PC-9 (cell line): ENCODE results near the gene PSMD3.

Experiments
- EZH2 ChIP-seq: fragments of 200-600 bp; sonication (generic); IDR thresholded peaks from 2 replicates; pipeline ENCODE4 v1.8.0; 2017; ENCODE audit warnings: antibody characterized with exemption, low read depth
- TF ChIP-seq, protein P1 (sequence below): fragments of 200-600 bp; sonication (generic); conservative IDR thresholded peaks from 2 replicates; pipeline ENCODE4 v1.6.1; 2017; ENCODE audit warnings: mixed run types, antibody characterized with exemption, mild to moderate bottlenecking, moderate library complexity

- TF ChIP-seq, protein P1, sequence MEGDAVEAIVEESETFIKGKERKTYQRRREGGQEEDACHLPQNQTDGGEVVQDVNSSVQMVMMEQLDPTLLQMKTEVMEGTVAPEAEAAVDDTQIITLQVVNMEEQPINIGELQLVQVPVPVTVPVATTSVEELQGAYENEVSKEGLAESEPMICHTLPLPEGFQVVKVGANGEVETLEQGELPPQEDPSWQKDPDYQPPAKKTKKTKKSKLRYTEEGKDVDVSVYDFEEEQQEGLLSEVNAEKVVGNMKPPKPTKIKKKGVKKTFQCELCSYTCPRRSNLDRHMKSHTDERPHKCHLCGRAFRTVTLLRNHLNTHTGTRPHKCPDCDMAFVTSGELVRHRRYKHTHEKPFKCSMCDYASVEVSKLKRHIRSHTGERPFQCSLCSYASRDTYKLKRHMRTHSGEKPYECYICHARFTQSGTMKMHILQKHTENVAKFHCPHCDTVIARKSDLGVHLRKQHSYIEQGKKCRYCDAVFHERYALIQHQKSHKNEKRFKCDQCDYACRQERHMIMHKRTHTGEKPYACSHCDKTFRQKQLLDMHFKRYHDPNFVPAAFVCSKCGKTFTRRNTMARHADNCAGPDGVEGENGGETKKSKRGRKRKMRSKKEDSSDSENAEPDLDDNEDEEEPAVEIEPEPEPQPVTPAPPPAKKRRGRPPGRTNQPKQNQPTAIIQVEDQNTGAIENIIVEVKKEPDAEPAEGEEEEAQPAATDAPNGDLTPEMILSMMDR: no peak
- no peak for TF ChIP-seq EZH2
These were observed 27.1 kb upstream of the PSMD3 start for GRCh38 chr17:39953471-39953888.
